NCI-H345 treated with DMSO at 0.1 percent for 48 hours (cell line): ENCODE measurements around the gene NDNF.
A peak's percentile ranks its signal among the peaks of the same experiment; 100 is the strongest.

Source experiments
- DNase-seq: peaks from one replicate; lab custom pipeline; 2025; ENCODE audit not compliant: unreplicated experiment; lab: John Stamatoyannopoulos, UW

Gene NDNF

GRCh38 chr4:121072224-121073003, at the start of gene NDNF:
TSS of gene NDNF (minus strand) at chr4:121072535. CDS start at chr4:121045837, 26,698 bp downstream.
- no peak for DNase-seq

- no peak for DNase-seq
Measured at GRCh38 chr4:121119715-121120114, 47.4 kb upstream of the NDNF start.

- no peak for DNase-seq
Measured at GRCh38 chr4:121118344-121118743, 46.0 kb upstream of the NDNF start.

- no peak for DNase-seq
Measured at GRCh38 chr4:121114756-121115155, 42.4 kb upstream of the NDNF start.

- DNase-seq, result no peak
Measured at GRCh38 chr4:121112530-121112929, 40.2 kb upstream of the NDNF start.

GRCh38 chr4:121108557-121108956, 36.2 kb upstream of the NDNF start:
- peak; percentile 36 for DNase-seq

GRCh38 chr4:121107507-121107906, 35.2 kb upstream of the NDNF start:
- DNase-seq, result no peak

- DNase-seq, result no peak
Measured at GRCh38 chr4:121100093-121100775, 27.9 kb upstream of the NDNF start.

- no peak for DNase-seq
Measured at GRCh38 chr4:121098266-121098665, 25.9 kb upstream of the NDNF start.

- DNase-seq, result peak; percentile 15
Measured at GRCh38 chr4:121096629-121097028, 24.3 kb upstream of the NDNF start.

GRCh38 chr4:121096191-121096590, 23.9 kb upstream of the NDNF start:
- no peak for DNase-seq

GRCh38 chr4:121094297-121094966, 22.1 kb upstream of the NDNF start:
- no peak for DNase-seq

GRCh38 chr4:121093261-121093660, 20.9 kb upstream of the NDNF start:
- no peak for DNase-seq

GRCh38 chr4:121091941-121092340, 19.6 kb upstream of the NDNF start:
- no peak for DNase-seq

- DNase-seq, result no peak
Measured at GRCh38 chr4:121088867-121089266, 16.5 kb upstream of the NDNF start.

- no peak for DNase-seq
Measured at GRCh38 chr4:121079376-121079775, 7.0 kb upstream of the NDNF start.

GRCh38 chr4:121077496-121077895, 5.2 kb upstream of the NDNF start:
- no peak for DNase-seq

GRCh38 chr4:121076416-121076815, 4.1 kb upstream of the NDNF start:
- DNase-seq, result no peak

GRCh38 chr4:121073672-121074381, 1.5 kb upstream of the NDNF start:
- no peak for DNase-seq

GRCh38 chr4:121073004-121073435, 685 bp upstream of the NDNF start:
- no peak for DNase-seq

- no peak for DNase-seq
Measured at GRCh38 chr4:121071640-121072223, 603 bp downstream of the NDNF start.
